Hepatocyte (in vitro differentiated cells): ENCODE data around the gene ATAD3C. TPM values are rescaled to one million over a fixed set of nuclear protein-coding genes. Genes with fewer than 3 reads are reported as not detected.
A peak's percentile ranks its signal among the peaks of the same experiment; 100 is the strongest.

Experiments
- DNase-seq: peaks from one replicate; pipeline ENCODE4 v3.0.0-alpha.2; 2016; ENCODE audit warnings: low spot score
- H2AFZ ChIP-seq: fragments of 200-600 bp; sonication (generic); 2 replicates; pipeline ENCODE4 v1.6.0; 2016; ENCODE audit warnings: antibody characterized with exemption, mild to moderate bottlenecking
- H3K27ac ChIP-seq: fragments of 200-600 bp; sonication (generic); 2 replicates; pipeline ENCODE4 v1.5.1; 2016; ENCODE audit warnings: mild to moderate bottlenecking
- H3K27me3 ChIP-seq: fragments of 200-600 bp; sonication (generic); 2 replicates; pipeline ENCODE4 v1.6.1; 2016
- H3K36me3 ChIP-seq: fragments of 200-600 bp; sonication (generic); replicated peaks from 2 replicates; pipeline ENCODE4 v1.5.1; 2016; ENCODE audit warnings: low read depth; ENCODE audit not compliant: insufficient read depth
- H3K4me1 ChIP-seq: fragments of 200-600 bp; sonication (generic); 2 replicates; pipeline ENCODE4 v1.5.1; 2016; ENCODE audit warnings: mild to moderate bottlenecking, moderate library complexity; ENCODE audit not compliant: insufficient read depth
- H3K4me2 ChIP-seq: fragments of 200-600 bp; sonication (generic); 2 replicates; pipeline ENCODE4 v1.6.0; 2016
- H3K4me3 ChIP-seq: fragments of 200-600 bp; sonication (generic); 2 replicates; pipeline ENCODE4 v1.5.1; 2016; ENCODE audit warnings: mild to moderate bottlenecking
- H3K79me2 ChIP-seq: fragments of 200-600 bp; sonication (generic); 2 replicates; pipeline ENCODE4 v1.6.0; 2017; ENCODE audit warnings: mild to moderate bottlenecking
- H3K9me2 ChIP-seq: fragments of 200-600 bp; sonication (generic); replicated peaks from 2 replicates; pipeline ENCODE4 v1.6.0; 2017; ENCODE audit warnings: mild to moderate bottlenecking; ENCODE audit not compliant: insufficient read depth
- H3K9me3 ChIP-seq: fragments of 200-600 bp; sonication (generic); 2 replicates; pipeline ENCODE4 v1.5.1; 2016; ENCODE audit warnings: low read depth, mild to moderate bottlenecking
- H4K20me1 ChIP-seq: fragments of 200-600 bp; sonication (generic); 2 replicates; pipeline ENCODE4 v1.6.0; 2016; ENCODE audit warnings: mild to moderate bottlenecking; ENCODE audit not compliant: insufficient read depth, poor library complexity, severe bottlenecking
- EZH2 ChIP-seq: fragments of 200-600 bp; sonication (generic); IDR thresholded peaks from 2 replicates; pipeline ENCODE4 v1.6.1; 2016; ENCODE audit warnings: antibody characterized with exemption, mild to moderate bottlenecking, borderline replicate concordance
- EZH2phosphoT487 ChIP-seq: fragments of 200-600 bp; sonication (generic); IDR thresholded peaks from one replicate; pipeline ENCODE4 v1.6.1; 2018; ENCODE audit warnings: antibody characterized with exemption, mild to moderate bottlenecking, low read depth, moderate library complexity; ENCODE audit not compliant: unreplicated experiment, severe bottlenecking
- WGBS: methylation state at CpG from one replicate; pipeline ENCODE4 v1.1.6; 2016; ENCODE audit warnings: low lambda C conversion rate; ENCODE audit errors: missing lambda C conversion rate; 5-methylcytosine and 5-hydroxymethylcytosine counted together
- polyA plus RNA-seq: library from polyadenylated mRNA; unstranded; fragments of >200 nt; fragmentation: Nextera tagmentation; extraction: Ambion mirVana; gene quantifications from 2 replicates; pipeline ENCODE4 v1.2.1, GENCODE V29; 2016
- total RNA-seq: library from RNA; depleted of rRNA; stranded (reverse); fragments of >200 nt; gene quantifications from 2 replicates; pipeline ENCODE4 v1.2.3, GENCODE V29; 2014
- TF ChIP-seq, protein P1 (sequence below): fragments of 200-600 bp; sonication (generic); IDR thresholded peaks from 2 replicates; pipeline ENCODE4 v1.5.1; 2016; ENCODE audit warnings: antibody characterized with exemption, mild to moderate bottlenecking; ENCODE audit not compliant: poor library complexity

The ATAD3C gene
- total and polyA plus RNA-seq, 2 experiments from 2014 or later: 0.10 to 1.2 TPM

DNA sequence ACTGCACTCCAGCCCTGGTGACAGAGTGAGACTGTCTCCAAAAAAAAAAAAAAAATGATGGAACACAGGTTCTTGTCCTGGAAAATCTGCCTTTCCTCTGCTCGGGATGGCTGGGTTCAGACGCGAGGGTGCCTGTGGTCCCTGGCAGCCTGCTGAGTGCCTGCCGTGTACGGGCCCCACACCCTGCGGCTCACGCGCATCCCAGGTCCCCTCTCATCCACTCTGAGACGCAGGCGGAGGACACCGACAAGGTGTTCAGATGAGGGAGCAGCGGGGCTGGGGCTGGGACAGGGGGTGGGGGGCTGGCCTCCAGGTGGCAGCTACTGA is 24.1 kb upstream of the ATAD3C start:
- no peaks in the 10 kb centered on the region for H3K27me3 ChIP-seq
- no peaks in the 10 kb centered on the region for H3K9me3 ChIP-seq
- H3K4me3 ChIP-seq: no peak overlapping the region
- no peaks in the 10 kb centered on the region for H3K9me2 ChIP-seq
- no peaks in the 10 kb centered on the region for H3K36me3 ChIP-seq
- no peak overlapping the region for H3K4me2 ChIP-seq
- H4K20me1 ChIP-seq: no peaks in the 10 kb centered on the region
- H3K79me2 ChIP-seq: no peaks in the 10 kb centered on the region
- H3K27ac ChIP-seq: no peak overlapping the region
- no peak overlapping the region for H2AFZ ChIP-seq
- H3K4me1 ChIP-seq: peaks cover 10% of the 10 kb centered on the region
- TF ChIP-seq EZH2phosphoT487 (no peak), EZH2 (no peak)
- TF ChIP-seq, protein P1, sequence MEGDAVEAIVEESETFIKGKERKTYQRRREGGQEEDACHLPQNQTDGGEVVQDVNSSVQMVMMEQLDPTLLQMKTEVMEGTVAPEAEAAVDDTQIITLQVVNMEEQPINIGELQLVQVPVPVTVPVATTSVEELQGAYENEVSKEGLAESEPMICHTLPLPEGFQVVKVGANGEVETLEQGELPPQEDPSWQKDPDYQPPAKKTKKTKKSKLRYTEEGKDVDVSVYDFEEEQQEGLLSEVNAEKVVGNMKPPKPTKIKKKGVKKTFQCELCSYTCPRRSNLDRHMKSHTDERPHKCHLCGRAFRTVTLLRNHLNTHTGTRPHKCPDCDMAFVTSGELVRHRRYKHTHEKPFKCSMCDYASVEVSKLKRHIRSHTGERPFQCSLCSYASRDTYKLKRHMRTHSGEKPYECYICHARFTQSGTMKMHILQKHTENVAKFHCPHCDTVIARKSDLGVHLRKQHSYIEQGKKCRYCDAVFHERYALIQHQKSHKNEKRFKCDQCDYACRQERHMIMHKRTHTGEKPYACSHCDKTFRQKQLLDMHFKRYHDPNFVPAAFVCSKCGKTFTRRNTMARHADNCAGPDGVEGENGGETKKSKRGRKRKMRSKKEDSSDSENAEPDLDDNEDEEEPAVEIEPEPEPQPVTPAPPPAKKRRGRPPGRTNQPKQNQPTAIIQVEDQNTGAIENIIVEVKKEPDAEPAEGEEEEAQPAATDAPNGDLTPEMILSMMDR: no peak
- no peak for DNase-seq
- 88% methylated on average over 12 of the region's 12 CpGs for WGBS

DNA sequence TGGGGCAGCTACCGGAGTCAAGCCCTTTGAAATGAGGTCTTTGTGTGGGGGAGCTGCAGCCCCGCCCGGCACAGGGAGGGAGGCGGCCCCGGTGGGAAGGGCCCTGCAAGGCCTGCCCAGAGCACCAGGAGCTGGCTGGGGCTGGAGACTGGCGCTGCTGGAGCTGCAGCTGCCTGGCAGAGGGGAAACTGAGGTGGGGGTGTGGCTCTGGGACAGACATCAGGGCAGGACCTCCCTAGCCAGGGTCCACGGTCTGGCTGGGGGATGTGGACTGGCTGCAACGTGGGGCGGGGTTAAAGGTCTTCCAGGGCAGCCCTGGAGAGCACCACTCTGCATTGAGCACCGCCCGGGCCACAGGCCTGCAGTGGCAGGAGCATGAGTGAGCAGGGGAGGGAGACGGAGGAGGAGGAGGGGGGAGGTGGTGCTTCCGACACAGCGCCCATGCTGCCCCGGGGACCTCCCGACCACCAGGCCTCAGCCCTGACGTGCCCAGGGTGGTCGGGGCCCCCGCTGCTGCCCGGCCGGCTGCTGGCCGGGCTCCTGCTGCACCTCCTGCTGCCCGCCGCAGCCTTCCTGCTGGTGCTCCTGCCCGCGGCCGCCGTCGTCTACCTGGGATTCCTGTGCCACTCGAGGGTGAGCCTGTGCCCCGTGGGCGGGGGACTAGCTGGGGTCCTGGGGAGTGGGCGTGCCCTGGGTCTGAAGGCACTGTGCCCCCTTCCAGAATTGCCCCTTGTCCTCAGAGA is 23.6 kb upstream of the ATAD3C start:
- WGBS: 73% methylated on average over 18 of the region's 33 CpGs
- Histone ChIP-seq H3K36me3 (no peaks in the 10 kb centered on the region), H3K4me1 (peaks cover 15% of the 10 kb centered on the region), H3K9me3 (no peaks in the 10 kb centered on the region), H2AFZ (no peak overlapping the region), H3K4me2 (no peak overlapping the region), H3K27me3 (no peaks in the 10 kb centered on the region), H3K27ac (no peak overlapping the region), H3K9me2 (no peaks in the 10 kb centered on the region), H4K20me1 (no peaks in the 10 kb centered on the region), H3K4me3 (no peak overlapping the region), H3K79me2 (no peaks in the 10 kb centered on the region)
- DNase-seq: no peak
- no peak for TF ChIP-seq EZH2phosphoT487
- TF ChIP-seq EZH2: no peak
- TF ChIP-seq, protein P1: no peak

DNA sequence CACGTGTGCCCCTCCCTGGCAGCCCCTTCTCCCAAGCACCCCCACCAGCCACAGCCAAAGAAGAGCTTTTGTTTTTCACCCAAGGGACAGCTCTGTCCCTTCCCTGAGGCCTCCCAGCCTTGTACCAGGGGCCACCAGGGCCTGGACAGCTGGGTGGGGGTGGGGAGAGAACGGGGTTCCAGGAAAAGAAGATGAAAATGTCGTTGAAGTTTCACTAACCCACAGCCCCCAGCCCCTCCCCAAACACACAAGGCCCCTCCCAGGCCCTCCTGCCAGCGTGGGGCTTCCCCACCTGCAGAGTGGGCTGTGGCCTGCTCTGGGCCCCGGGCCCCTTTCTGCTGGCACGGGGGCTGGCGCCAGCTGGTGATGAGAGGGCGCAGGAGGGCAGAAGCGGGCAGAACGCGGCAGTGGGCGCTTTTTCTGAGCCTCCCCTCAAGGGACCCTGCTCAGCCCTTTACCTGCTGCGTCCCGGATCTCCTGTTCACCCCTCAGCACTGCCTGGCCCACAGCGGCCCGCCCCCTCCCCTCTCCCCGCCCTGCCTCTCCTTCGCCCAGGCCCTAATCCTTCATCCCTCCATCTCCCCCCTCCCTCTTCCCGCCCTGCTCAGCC is 22.9 kb upstream of the ATAD3C start:
- no peaks in the 10 kb centered on the region for H3K79me2 ChIP-seq
- H3K27ac ChIP-seq: no peak overlapping the region
- H3K4me1 ChIP-seq: peaks cover 22% of the 10 kb centered on the region
- 55% methylated on average over 9 of the region's 19 CpGs for WGBS
- no peaks in the 10 kb centered on the region for H3K36me3 ChIP-seq
- no peaks in the 10 kb centered on the region for H4K20me1 ChIP-seq
- DNase-seq: no peak
- no peaks in the 10 kb centered on the region for H3K9me2 ChIP-seq
- no peaks in the 10 kb centered on the region for H3K9me3 ChIP-seq
- no peak overlapping the region for H3K4me3 ChIP-seq
- H2AFZ ChIP-seq: no peak overlapping the region
- peak overlapping the region; percentile 83 for H3K4me2 ChIP-seq
- TF ChIP-seq EZH2 (no peak), EZH2phosphoT487 (no peak)
- TF ChIP-seq, protein P1: no peak
- H3K27me3 ChIP-seq: no peaks in the 10 kb centered on the region
